Measurements from ENCODE around the gene KIAA0753.
"Not testable (repeated sequence)": the region's sequence is repeated elsewhere in the genome, so short reads cannot be mapped to it uniquely, and the experiment has no call there.

The KIAA0753 gene

GRCh38 chr17:6668219-6668618 lies 27.7 kb upstream of the KIAA0753 start:
- DNase-seq, result no peak

GRCh38 chr17:6667516-6667915 lies 27.0 kb upstream of the KIAA0753 start:
- no peak for DNase-seq

DNA sequence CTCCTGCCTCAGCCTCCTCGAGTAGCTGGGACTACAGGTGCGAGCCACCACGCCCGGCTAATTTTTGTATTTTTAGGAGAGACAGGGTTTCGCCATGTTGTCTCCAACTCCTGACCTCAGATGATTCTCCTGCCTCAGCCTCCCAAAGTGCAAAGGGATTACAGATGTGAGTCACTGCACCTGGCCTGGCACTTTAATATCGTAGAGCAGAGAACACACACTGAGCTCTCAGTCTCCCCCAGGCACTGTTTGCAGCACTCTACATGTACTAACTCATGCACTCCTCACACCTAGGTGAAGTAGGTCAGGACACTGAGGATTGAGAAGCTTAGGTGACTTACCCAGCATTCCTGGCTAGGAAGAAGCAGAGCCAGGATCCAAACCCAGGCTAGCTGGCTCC lies 26.0 kb upstream of the KIAA0753 start:
- DNase-seq, result no peak

GRCh38 chr17:6666077-6666521 lies 25.6 kb upstream of the KIAA0753 start:
- no peak for DNase-seq

DNA sequence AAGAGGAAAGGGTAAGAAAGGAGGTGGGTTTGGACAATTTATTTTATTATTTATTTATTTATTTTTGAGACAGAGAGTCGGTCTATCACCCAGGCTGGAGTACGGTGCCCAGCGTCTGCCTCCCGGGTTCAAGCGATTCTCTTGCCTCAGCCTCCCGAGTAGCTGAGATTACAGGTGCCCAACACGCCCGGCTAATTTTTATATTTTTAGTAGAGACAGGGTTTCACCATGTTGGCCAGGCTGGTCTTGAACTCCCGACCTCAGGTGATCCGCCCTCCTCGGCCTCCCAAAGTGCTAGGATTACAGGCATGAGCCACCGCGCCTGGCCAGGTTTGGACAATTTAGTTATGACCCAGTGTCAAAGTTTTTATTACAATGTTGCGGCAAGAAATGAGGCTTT lies 22.7 kb upstream of the KIAA0753 start:
- DNase-seq, result not testable (repeated sequence)

- no peak for DNase-seq
Measured at GRCh38 chr17:6661464-6661848, 20.9 kb upstream of the KIAA0753 start.

DNA sequence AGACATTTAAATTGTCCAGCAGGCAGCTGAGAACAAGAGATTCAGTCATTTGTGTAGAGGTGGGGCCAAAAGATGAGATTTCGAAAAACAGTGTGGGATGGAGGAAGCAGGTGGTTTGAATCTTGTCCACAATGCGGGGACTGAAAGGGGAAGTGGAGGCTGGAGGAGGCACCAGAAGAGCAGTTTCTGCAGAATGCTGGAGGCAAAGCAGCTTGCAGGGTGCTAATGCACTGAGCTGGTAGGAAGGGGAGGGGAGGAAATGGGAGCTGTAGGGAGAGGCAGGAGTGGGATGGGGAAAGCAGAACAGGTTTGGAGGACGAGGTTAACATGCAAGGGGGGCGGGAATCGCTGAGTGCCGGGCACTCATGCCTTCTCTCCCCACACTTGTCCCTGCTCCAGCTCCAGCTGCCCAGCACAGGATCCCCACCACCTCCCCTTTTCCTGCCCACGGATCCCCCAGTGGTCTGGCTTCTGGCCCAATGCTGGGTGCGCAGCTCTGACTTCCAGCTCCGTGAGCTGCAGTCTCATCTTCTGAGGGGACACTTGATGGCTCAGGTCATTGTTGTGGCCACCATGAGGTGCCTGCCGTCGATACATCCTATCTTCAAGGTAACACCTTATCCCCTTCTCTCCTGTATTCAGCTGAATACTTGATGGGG lies 20.4 kb upstream of the KIAA0753 start:
- DNase-seq, result no peak

DNA sequence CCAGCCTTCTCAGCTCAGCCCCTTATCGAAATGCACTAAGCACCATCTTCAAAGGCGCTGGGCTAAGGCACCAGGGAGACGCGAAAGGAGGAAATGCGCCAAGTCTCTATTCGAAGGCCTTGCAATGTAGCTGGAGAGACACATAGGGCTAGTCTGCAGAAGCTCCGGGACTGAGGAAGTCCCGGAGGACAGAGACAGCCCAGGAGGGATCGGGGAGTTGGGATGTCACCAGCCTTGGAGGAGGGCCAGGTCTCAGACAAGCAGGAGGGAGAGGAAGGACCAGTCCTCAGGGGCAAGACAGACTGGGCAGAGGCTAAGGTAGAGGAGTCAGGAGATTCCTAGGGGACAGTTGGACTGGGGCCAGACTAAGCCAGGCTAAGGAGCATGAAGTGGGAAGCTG lies 19.6 kb upstream of the KIAA0753 start:
- no peak for DNase-seq

- not testable (repeated sequence) for DNase-seq
Measured at GRCh38 chr17:6658411-6658810, 17.9 kb upstream of the KIAA0753 start.

- no peak for DNase-seq
Measured at GRCh38 chr17:6657633-6658287, 17.2 kb upstream of the KIAA0753 start.

GRCh38 chr17:6656797-6657632 lies 16.5 kb upstream of the KIAA0753 start:
- not testable (repeated sequence) for DNase-seq

GRCh38 chr17:6655732-6656361 lies 15.3 kb upstream of the KIAA0753 start:
- not testable (repeated sequence) for DNase-seq

DNA sequence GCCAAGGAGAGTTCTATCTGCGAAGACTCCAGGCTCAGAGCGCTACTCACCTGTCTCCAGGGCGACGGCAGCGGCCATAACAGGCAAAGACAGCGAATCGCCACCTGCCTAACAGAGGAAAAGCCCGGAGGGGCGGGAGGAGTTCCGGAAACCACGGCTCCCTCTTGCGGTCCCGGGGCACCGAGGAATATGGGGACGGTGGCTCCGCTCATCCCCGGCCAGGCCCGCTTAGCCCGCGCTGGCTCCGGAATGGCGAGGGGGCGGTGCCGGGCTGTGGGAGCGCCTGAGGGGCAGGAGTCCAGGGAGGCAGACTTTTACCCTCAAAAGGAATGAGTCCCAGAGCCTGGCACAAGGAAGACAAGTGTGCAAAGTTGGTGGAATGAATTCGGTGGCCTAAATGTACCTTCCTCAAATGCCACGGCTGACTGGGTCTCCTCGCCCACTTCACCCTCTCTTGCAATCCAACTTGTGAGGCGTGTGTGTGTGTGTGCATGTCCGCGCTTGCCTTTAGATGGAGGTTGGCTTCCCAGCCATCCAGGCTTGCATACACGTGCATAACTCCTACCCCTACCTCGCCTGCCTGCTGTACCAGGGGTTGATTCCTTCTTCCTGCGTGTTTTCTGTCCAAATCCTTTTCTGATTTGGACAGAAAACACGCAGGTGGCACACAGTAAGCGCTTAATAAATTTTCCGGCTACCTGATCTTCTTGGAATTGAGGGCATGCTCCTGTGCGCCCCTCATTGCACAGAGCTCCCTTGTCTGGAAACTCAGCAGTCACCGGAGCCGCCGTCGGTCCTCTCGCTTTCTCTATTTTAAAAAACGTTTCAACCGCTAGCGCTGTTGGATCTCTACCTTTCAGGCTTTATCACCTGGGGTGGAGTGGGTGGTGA lies 14.6 kb upstream of the KIAA0753 start:
- peak; percentile 49 for DNase-seq

DNA sequence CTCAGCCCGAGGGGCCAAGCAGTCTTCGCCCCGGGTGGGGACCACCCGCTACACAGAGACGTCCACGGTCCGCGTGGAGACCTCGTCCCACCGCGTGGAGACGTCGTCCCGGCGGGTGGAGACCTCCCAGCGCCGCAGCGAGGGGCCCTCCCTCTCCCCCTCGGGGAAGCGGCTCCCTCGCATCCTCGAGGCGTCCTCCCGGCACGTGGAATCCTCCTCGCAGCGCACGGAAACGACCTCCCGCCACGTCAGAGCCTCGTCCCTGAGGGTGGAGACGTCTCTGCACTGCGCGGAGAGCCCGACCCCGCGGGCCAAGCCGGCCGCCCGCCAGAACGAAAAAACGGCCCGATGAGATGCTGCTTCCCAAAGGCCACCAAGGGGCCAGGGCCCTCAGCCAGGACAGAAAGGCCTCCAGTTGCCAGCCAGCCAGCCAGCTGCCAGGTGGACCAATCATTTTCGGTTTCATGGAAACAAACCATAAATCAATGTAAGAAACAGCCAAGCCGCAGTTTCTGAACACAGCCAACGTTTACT lies 11.5 kb upstream of the KIAA0753 start:
- peak; percentile 15 for DNase-seq

DNA sequence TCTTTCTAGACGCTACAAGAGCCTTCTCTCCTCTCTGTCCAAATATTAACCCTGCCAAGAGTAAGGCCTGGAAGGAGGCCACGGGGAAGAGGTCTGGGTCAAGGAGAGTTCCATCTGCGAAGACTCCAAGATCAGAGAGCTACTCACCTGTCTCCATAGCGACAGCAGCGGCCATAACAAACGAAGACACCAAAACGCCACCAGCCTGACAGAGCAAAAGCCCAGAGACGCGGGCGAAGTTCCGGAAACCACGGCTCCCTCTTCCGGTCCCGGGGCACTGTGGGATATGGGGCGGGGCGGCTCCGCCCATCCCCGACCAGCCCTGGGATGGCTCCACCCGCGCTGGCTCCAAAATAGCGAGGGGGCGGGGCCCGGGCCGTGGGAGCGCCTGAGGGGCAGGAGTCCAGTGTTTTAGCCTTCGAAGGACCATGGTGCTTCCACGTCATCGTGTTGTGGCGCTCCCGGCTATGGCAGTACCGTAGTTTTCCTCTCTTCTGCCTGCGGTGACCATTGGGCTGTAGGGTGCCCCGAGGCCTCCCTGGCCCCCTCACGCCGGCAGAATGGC lies 10.9 kb upstream of the KIAA0753 start, which contains the start of the genes C17orf100 and MED31:
TSS of gene C17orf100 (plus strand) at position 409 of the 565 bp plus-strand sequence. CDS start at position 561, 152 bp downstream.
TSS of gene MED31 (minus strand) at position 252 of the 565 bp plus-strand sequence. CDS start at position 175, 77 bp downstream.
- peak; percentile 94 for DNase-seq

DNA sequence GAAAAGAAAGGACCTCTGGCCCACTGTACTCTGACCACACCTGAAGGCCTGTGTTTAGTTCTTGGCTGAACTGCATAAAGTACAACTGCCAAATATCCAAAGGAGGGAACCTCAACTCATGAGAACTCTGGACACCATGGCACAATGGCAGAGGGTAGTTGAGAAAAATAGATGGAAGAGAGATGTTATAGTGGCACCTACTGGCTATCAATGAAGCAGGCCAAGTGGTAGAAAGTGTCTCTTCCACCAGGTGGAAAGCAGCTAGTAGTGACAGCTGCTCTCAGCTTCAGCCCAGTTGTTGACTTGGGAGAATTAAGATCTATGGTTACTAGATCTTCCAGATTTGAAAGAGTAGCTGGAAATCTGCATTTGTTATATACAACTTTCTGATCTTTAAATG lies 7.7 kb upstream of the KIAA0753 start:
- DNase-seq, result no peak

- no peak for DNase-seq
Measured at GRCh38 chr17:6643451-6644125, 3.1 kb upstream of the KIAA0753 start.

- no peak for DNase-seq
Measured at GRCh38 chr17:6642592-6642991, 2.1 kb upstream of the KIAA0753 start.

DNA sequence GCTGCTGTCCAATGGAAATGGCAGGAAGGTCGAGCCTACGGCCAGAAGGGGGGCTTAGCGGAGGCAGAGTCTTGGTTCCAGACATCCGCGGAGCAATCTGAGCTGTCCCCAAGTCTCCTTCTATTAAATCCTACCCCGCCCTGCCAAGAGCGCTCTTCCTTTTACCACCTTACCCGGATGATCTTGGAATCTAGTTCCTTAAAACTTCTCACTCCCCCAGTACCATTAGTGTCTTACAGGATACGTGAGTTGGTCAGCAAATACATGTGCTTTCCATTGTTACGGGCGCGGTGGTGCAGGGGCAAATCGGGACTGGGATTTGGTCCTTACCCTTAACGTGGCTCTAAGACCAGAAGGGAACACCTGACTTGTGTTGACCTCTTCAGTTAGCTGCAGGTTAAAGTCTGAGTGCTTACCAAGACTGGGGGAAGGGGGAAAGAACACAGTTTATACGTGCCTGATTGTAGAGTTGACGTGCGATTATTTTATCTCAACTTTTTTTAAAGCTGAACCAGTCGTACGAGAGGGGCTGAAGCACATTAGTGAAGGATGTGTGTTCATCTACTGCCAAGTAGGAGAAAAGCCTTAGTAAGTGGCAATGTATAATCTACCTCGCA lies 844 bp upstream of the KIAA0753 start:
- DNase-seq, result no peak

Data from NCI-H2171 (cell line).